ENCODE data around the gene SACM1L.

The SACM1L gene

DNA sequence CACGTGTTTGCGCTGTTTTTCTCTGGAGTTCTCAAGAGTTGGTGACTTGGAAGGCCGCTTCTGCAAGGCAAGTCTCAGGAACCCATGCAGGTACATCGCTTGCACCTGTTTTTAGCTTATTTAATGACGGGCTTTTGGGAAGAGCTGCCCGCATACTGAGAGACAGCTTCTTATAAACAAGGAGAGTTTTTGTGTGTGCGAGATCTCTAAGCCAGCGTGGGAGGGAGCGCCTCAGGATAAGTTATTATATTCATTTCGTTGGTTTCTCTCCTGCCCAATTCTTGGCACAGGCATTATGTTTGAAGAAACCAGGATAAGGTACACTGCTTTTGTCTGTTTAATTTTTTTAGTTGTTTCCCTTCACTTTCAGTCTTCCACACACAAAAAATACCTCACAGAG, 11.4 kb upstream of the SACM1L start:
- TF ChIP-seq ZNF70 (CRISPR knock-in tag; IDR thresholded peaks at IDR 0.05) (no peak), SNAI2 (CRISPR knock-in tag; IDR thresholded peaks at IDR 0.05) (no peak), PPARA (CRISPR knock-in tag; IDR thresholded peaks at IDR 0.05; ENCODE audit: borderline replicate concordance) (no peak), CSDC2 (CRISPR knock-in tag; IDR thresholded peaks at IDR 0.05) (no peak), ISL1 (CRISPR knock-in tag; IDR thresholded peaks at IDR 0.05) (no peak), OSR1 (CRISPR knock-in tag; IDR thresholded peaks at IDR 0.05) (no peak), BACH2 (CRISPR knock-in tag; IDR thresholded peaks at IDR 0.05; ENCODE audit: borderline replicate concordance) (no peak)
- TF ChIP-seq, protein P1, sequence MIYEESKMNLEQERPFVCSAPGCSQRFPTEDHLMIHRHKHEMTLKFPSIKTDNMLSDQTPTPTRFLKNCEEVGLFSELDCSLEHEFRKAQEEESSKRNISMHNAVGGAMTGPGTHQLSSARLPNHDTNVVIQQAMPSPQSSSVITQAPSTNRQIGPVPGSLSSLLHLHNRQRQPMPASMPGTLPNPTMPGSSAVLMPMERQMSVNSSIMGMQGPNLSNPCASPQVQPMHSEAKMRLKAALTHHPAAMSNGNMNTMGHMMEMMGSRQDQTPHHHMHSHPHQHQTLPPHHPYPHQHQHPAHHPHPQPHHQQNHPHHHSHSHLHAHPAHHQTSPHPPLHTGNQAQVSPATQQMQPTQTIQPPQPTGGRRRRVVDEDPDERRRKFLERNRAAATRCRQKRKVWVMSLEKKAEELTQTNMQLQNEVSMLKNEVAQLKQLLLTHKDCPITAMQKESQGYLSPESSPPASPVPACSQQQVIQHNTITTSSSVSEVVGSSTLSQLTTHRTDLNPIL (CRISPR knock-in tag; IDR thresholded peaks at IDR 0.05; ENCODE audit: low read depth) = no peak
- ATAC-seq = no peak

DNA sequence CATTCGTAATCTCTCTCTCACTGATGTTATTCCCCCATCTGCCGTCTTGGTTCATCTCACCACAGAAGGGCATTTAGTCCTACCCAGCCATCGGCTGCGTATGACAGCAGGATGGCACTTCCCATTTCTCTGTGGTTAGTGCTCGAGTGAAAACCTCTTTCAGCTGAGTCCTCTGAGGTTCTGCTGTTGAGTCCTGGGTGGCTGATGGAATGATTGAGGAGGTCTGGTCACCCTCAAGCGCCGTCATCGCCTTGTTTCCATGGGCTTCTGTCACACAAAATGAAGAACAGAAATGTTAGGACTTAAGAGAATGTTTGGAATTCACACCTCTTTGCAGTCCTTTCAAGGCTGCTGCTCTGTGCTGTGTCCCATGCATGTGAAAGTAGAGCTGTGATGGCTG, 9.4 kb upstream of the SACM1L start:
- TF ChIP-seq BACH2 (CRISPR knock-in tag; IDR thresholded peaks at IDR 0.05; ENCODE audit: borderline replicate concordance) = no peak
- ATAC-seq = no peak

DNA sequence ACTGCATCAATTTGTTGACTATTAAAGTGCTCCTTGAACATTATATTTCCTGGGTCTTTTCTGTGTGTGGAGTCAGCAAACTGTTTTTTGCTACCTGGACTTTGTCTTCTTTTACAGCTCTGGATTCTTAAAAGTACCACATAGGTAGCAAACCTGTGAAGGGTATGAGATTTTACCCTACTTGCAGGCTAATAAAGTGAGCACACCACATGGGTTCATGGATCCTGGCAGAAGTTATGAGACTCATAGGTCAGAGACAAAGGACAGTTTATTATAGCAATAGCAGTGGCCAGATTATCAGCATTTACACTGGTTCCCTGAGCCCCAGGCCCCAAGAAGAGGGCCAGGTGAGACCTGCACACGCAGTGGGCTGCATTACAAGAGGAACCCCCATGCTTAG, 8.0 kb upstream of the SACM1L start:
- ATAC-seq = no peak
- TF ChIP-seq CSDC2 (CRISPR knock-in tag; IDR thresholded peaks at IDR 0.05) (no peak), ESRRG (CRISPR knock-in tag; IDR thresholded peaks at IDR 0.05) (no peak), ZNF565 (CRISPR knock-in tag; conservative IDR thresholded peaks at IDR 0.05; ENCODE audit: low read depth) (no peak), PPARA (CRISPR knock-in tag; IDR thresholded peaks at IDR 0.05; ENCODE audit: borderline replicate concordance) (no peak), BACH2 (CRISPR knock-in tag; IDR thresholded peaks at IDR 0.05; ENCODE audit: borderline replicate concordance) (no peak), ZFP30 (CRISPR knock-in tag; IDR thresholded peaks at IDR 0.05) (no peak), ISL1 (CRISPR knock-in tag; IDR thresholded peaks at IDR 0.05) (no peak)
- TF ChIP-seq, protein P1 (CRISPR knock-in tag; IDR thresholded peaks at IDR 0.05; ENCODE audit: low read depth) = no peak
- TF ChIP-seq, protein P2, sequence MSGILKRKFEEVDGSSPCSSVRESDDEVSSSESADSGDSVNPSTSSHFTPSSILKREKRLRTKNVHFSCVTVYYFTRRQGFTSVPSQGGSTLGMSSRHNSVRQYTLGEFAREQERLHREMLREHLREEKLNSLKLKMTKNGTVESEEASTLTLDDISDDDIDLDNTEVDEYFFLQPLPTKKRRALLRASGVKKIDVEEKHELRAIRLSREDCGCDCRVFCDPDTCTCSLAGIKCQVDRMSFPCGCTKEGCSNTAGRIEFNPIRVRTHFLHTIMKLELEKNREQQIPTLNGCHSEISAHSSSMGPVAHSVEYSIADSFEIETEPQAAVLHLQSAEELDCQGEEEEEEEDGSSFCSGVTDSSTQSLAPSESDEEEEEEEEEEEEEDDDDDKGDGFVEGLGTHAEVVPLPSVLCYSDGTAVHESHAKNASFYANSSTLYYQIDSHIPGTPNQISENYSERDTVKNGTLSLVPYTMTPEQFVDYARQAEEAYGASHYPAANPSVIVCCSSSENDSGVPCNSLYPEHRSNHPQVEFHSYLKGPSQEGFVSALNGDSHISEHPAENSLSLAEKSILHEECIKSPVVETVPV (CRISPR knock-in tag; IDR thresholded peaks at IDR 0.05) = no peak
- TF ChIP-seq, protein P3, sequence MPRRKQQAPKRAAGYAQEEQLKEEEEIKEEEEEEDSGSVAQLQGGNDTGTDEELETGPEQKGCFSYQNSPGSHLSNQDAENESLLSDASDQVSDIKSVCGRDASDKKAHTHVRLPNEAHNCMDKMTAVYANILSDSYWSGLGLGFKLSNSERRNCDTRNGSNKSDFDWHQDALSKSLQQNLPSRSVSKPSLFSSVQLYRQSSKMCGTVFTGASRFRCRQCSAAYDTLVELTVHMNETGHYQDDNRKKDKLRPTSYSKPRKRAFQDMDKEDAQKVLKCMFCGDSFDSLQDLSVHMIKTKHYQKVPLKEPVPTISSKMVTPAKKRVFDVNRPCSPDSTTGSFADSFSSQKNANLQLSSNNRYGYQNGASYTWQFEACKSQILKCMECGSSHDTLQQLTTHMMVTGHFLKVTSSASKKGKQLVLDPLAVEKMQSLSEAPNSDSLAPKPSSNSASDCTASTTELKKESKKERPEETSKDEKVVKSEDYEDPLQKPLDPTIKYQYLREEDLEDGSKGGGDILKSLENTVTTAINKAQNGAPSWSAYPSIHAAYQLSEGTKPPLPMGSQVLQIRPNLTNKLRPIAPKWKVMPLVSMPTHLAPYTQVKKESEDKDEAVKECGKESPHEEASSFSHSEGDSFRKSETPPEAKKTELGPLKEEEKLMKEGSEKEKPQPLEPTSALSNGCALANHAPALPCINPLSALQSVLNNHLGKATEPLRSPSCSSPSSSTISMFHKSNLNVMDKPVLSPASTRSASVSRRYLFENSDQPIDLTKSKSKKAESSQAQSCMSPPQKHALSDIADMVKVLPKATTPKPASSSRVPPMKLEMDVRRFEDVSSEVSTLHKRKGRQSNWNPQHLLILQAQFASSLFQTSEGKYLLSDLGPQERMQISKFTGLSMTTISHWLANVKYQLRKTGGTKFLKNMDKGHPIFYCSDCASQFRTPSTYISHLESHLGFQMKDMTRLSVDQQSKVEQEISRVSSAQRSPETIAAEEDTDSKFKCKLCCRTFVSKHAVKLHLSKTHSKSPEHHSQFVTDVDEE (CRISPR knock-in tag; IDR thresholded peaks at IDR 0.05) = no peak

DNA sequence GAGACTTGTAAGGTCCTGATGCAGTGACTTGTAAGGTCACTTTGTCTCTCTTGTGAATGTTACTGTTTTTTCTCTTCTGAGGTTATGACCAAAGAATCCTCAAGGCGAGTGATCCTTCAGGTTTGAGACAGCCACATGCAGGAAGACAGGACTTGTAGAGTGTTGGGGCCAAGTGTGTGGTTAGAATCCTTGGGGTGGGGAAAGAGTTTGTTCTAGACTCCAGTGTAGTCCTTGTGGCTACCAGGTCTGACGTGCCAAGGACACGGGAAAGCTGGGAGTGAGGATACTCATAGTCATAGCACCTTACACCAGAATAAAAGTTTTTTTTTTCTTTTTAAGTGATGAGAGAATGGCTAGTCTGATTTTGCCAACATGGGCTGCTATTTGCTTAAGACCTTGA, 7.3 kb upstream of the SACM1L start:
- ATAC-seq = no peak
- TF ChIP-seq, protein P2 (CRISPR knock-in tag; IDR thresholded peaks at IDR 0.05) = no peak
- TF ChIP-seq ZNF8 (CRISPR knock-in tag; IDR thresholded peaks at IDR 0.05) (no peak), TCF4 (CRISPR knock-in tag; IDR thresholded peaks at IDR 0.05; ENCODE audit: borderline replicate concordance) (no peak), TOX (CRISPR knock-in tag; IDR thresholded peaks at IDR 0.05; ENCODE audit: borderline replicate concordance) (no peak), ZC3H10 (CRISPR knock-in tag; IDR thresholded peaks at IDR 0.05) (no peak), ZNF565 (CRISPR knock-in tag; conservative IDR thresholded peaks at IDR 0.05; ENCODE audit: low read depth) (no peak), RARB (CRISPR knock-in tag; IDR thresholded peaks at IDR 0.05) (no peak), ARNTL (CRISPR knock-in tag; IDR thresholded peaks at IDR 0.05; ENCODE audit: borderline replicate concordance, low read depth) (no peak), ZFP3 (CRISPR knock-in tag; IDR thresholded peaks at IDR 0.05) (no peak), GLIS3 (CRISPR knock-in tag; IDR thresholded peaks at IDR 0.05) (no peak)
- TF ChIP-seq, protein P4, sequence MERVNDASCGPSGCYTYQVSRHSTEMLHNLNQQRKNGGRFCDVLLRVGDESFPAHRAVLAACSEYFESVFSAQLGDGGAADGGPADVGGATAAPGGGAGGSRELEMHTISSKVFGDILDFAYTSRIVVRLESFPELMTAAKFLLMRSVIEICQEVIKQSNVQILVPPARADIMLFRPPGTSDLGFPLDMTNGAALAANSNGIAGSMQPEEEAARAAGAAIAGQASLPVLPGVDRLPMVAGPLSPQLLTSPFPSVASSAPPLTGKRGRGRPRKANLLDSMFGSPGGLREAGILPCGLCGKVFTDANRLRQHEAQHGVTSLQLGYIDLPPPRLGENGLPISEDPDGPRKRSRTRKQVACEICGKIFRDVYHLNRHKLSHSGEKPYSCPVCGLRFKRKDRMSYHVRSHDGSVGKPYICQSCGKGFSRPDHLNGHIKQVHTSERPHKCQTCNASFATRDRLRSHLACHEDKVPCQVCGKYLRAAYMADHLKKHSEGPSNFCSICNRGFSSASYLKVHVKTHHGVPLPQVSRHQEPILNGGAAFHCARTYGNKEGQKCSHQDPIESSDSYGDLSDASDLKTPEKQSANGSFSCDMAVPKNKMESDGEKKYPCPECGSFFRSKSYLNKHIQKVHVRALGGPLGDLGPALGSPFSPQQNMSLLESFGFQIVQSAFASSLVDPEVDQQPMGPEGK (CRISPR knock-in tag; IDR thresholded peaks at IDR 0.05; ENCODE audit: borderline replicate concordance) = no peak
- TF ChIP-seq, protein P3 (CRISPR knock-in tag; IDR thresholded peaks at IDR 0.05) = no peak
